HepG2 (cell line): ENCODE measurements around the gene SPAAR. TPM values are rescaled to one million over a fixed set of nuclear protein-coding genes. Genes with fewer than 3 reads are reported as not detected.
A peak's percentile ranks its signal among the peaks of the same experiment; 100 is the strongest.

Source experiments
- JARID2 ChIP-seq: sonication (generic); formaldehyde crosslinking; IDR thresholded peaks from 2 replicates; pipeline ENCODE4 v1.8.1; 2023; ENCODE audit warnings: missing genetic modification reagents, inconsistent platforms; ENCODE audit not compliant: insufficient replicate concordance
- KIAA2018 ChIP-seq: sonication (generic); formaldehyde crosslinking; IDR thresholded peaks from 2 replicates; pipeline ENCODE4 v1.5.0; 2020; ENCODE audit warnings: mild to moderate bottlenecking, missing genetic modification reagents, borderline replicate concordance
- PHF20 ChIP-seq: sonication (generic); formaldehyde crosslinking; IDR thresholded peaks from 2 replicates; pipeline ENCODE4 v1.5.0; 2020; ENCODE audit warnings: mild to moderate bottlenecking, missing genetic modification reagents
- RAD51 ChIP-seq: fragments of 450-650 bp; IDR thresholded peaks from 2 replicates; pipeline ENCODE4 v1.6.1; 2016; ENCODE audit warnings: borderline replicate concordance
- TEAD3 ChIP-seq: optimal IDR thresholded peaks from 2 replicates; pipeline ENCODE3; 2016; ENCODE audit warnings: borderline replicate concordance
- ZC3H13 ChIP-seq: sonication (generic); formaldehyde crosslinking; IDR thresholded peaks from 2 replicates; pipeline ENCODE4 v1.8.1; 2023; ENCODE audit warnings: mild to moderate bottlenecking, missing genetic modification reagents, moderate library complexity
- ZFP36 ChIP-seq: fragments of 150-350 bp; IDR thresholded peaks from 2 replicates; pipeline ENCODE4 v1.6.1; 2018; ENCODE audit warnings: borderline replicate concordance, low read length, low read depth; ENCODE audit not compliant: partially characterized antibody
- ZFP82 ChIP-seq: sonication (generic); formaldehyde crosslinking; IDR thresholded peaks from 2 replicates; pipeline ENCODE4 v1.5.1; 2020; ENCODE audit warnings: mild to moderate bottlenecking, missing genetic modification reagents, borderline replicate concordance
- ZNF317 ChIP-seq: sonication (generic); formaldehyde crosslinking; IDR thresholded peaks from 2 replicates; pipeline ENCODE4 v1.5.0; 2020; ENCODE audit warnings: mild to moderate bottlenecking, missing genetic modification reagents
- ZNF558 ChIP-seq: sonication (generic); formaldehyde crosslinking; IDR thresholded peaks from 2 replicates; pipeline ENCODE4 v1.9.0; 2022; ENCODE audit warnings: mild to moderate bottlenecking, missing genetic modification reagents, borderline replicate concordance
- ZNF576 ChIP-seq: sonication (generic); formaldehyde crosslinking; IDR thresholded peaks from 2 replicates; pipeline ENCODE4 v1.4.0; 2020; ENCODE audit warnings: mild to moderate bottlenecking, missing genetic modification reagents
- ZNF75D ChIP-seq: sonication (generic); formaldehyde crosslinking; IDR thresholded peaks from 2 replicates; pipeline ENCODE4 v1.8.1; 2023; ENCODE audit warnings: missing genetic modification reagents, mild to moderate bottlenecking, borderline replicate concordance
- ZNF775 ChIP-seq: sonication (generic); formaldehyde crosslinking; IDR thresholded peaks from 2 replicates; pipeline ENCODE4 v1.4.0; 2020; ENCODE audit warnings: missing genetic modification reagents, mild to moderate bottlenecking, moderate library complexity, borderline replicate concordance
- ZNF839 ChIP-seq: sonication (generic); formaldehyde crosslinking; IDR thresholded peaks from 2 replicates; pipeline ENCODE4 v1.4.0; 2020; ENCODE audit warnings: missing genetic modification reagents, mild to moderate bottlenecking, borderline replicate concordance
- polyA plus RNA-seq, 8 experiments: library from polyadenylated mRNA; depleted of rRNA in 3 of 8; stranded (reverse) in 7 of 8; unstranded in 1 of 8; fragments of >200 nt; fragmentation: Illumina TruSeq in 4 of 8; extraction: Trizol in 4 of 8; gene quantifications; 2 replicates each; pipeline versions ENCODE4 v1.2.1 to v1.2.3, GENCODE V29; 2011 to 2016; ENCODE audit warnings: low read depth in 4 of 8, missing spikeins in 1 of 8, mixed read lengths in 1 of 8; ENCODE audit not compliant: insufficient read depth in 1 of 8
- total RNA-seq, 5 experiments: library from RNA; depleted of rRNA; stranded (reverse); fragments of >200 nt; fragmentation: Illumina TruSeq; extraction: Trizol; gene quantifications; 2 replicates each; pipeline ENCODE4 v1.2.3, GENCODE V29; 2016; ENCODE audit warnings: low read depth in 1 of 5
- TF ChIP-seq, protein P1 (sequence below): sonication (generic); formaldehyde crosslinking; IDR thresholded peaks from 2 replicates; pipeline ENCODE4 v1.4.0; 2020; ENCODE audit warnings: mild to moderate bottlenecking, missing genetic modification reagents
- TF ChIP-seq, protein P2 (sequence below): sonication (generic); formaldehyde crosslinking; IDR thresholded peaks from 2 replicates; pipeline ENCODE4 v1.8.0; 2022; ENCODE audit warnings: mild to moderate bottlenecking, missing genetic modification reagents; ENCODE audit not compliant: insufficient replicate concordance

The SPAAR gene
- total and polyA plus RNA-seq, 2 of the 13 experiments (the other 11 are each of a cell fraction or from before 2014, with no cell fraction given) = 0.07 TPM; not detected in 1

DNA sequence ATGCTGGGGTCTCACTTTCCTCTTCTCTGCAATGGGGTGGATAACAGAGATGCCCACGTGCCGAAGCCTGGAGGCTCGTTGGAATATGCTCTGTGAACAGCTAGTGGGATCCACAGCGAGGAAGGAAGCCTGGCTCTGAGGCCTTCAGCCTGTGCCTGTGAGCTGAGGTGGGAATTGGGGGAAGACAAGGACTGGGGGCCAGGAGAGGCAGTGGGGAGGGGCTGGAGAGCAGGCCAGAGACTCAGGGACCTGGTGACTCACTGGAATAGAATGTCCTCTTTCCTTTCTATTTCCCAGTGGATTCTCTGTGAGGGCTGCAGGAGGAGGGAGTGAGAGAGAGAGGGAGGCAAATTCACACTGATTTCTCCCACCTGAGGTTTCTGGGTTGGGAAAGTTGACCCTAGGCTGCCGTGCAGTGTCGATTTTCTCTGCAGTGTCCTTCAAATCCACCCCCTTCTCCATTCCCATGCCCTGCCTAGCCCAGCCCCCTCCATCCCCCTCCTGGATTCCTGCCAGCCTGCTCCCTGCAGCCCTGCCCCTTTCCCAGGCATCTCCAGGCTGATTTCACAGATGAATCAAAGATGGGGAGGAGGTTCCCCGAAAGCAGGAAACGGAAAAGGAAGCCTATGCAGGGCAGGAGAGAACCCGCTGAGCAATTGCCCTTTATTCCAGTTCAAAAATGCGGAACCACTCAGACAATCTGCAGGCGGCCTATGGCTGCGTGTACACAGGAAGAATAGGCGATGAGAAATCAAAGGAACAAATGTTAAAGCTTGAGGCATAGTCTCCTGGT lies 1.4 kb upstream of the SPAAR start (continued):
- no peak for TF ChIP-seq KIAA2018
- TF ChIP-seq ZNF558 (CRISPR knock-in tag) = no peak
- no peak for TF ChIP-seq ZFP82 (CRISPR knock-in tag)
- no peak for TF ChIP-seq JARID2 (CRISPR knock-in tag)
- TF ChIP-seq ZNF839 (CRISPR knock-in tag) = no peak
- TF ChIP-seq ZNF775 (CRISPR knock-in tag) = no peak
- TF ChIP-seq, protein P1, sequence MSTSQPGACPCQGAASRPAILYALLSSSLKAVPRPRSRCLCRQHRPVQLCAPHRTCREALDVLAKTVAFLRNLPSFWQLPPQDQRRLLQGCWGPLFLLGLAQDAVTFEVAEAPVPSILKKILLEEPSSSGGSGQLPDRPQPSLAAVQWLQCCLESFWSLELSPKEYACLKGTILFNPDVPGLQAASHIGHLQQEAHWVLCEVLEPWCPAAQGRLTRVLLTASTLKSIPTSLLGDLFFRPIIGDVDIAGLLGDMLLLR = no peak
- peak; percentile 60 for TF ChIP-seq TEAD3 (CRISPR knock-in tag)
- TF ChIP-seq ZNF317 (CRISPR knock-in tag) = peak; percentile 53; the same call in 1 of the 2 replicates
- no peak for TF ChIP-seq ZC3H13
- TF ChIP-seq PHF20 (CRISPR knock-in tag) = no peak
- no peak for TF ChIP-seq ZNF576 (CRISPR knock-in tag)
- TF ChIP-seq RAD51 = no peak
- TF ChIP-seq ZFP36 = no peak
- TF ChIP-seq ZNF75D (CRISPR knock-in tag) = no peak
- TF ChIP-seq, protein P2, sequence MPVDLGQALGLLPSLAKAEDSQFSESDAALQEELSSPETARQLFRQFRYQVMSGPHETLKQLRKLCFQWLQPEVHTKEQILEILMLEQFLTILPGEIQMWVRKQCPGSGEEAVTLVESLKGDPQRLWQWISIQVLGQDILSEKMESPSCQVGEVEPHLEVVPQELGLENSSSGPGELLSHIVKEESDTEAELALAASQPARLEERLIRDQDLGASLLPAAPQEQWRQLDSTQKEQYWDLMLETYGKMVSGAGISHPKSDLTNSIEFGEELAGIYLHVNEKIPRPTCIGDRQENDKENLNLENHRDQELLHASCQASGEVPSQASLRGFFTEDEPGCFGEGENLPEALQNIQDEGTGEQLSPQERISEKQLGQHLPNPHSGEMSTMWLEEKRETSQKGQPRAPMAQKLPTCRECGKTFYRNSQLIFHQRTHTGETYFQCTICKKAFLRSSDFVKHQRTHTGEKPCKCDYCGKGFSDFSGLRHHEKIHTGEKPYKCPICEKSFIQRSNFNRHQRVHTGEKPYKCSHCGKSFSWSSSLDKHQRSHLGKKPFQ (CRISPR knock-in tag) = peak; percentile 52
